ENCODE results near the gene CDKN2B. TPM values are rescaled to one million over a fixed set of nuclear protein-coding genes. Genes with fewer than 3 reads are reported as not detected.

Gene CDKN2B
- total RNA-seq, 2 donors from 2014 or later = 2.5 to 3.9 TPM

DNA sequence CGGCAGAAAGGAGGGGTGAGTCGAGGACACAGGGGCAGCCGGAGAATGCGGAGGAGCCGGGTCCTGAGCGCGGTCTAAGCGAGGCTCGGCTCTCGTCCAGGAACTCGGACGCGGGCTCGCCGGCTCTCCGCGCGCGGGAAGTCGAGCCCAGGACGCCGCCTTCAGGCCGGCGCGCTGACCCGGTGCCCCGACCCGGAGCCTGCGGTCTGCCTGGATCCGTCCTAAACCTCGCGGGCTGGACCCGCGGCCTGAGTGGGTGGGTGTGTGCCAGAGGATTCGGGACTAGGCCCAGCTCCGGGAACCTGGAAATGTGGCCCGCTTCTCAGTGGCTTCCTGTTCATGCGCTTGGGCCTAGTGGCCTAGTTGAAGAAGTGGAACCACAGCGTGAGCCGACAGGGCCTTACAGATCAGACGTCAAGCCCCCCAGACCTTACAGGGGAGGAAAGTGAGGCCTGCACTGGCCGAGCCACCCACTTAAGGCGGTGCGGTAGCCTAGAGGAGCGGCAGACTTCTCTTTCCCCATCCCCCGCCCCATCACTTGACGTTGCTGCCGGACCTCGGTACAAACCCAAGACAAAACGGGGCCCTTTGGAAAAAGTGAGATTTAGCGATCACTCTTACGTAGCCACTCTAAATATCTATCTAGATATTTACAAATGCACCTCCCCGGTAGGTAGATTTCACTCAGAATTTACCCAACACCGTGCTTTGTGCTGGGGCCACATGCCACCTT, 13.3 kb downstream of the CDKN2B start:
- peaks cover 0 to 16% of the 10 kb centered on the region in 2 donors for H3K27me3 ChIP-seq
- peak overlapping the region; percentile 58 to 79 for H3K27ac ChIP-seq
- H3K36me3 ChIP-seq = no peaks in the 10 kb centered on the region
- TF ChIP-seq CTCF (IDR thresholded peaks at IDR 0.05) = peak in 1 of 2 donors; percentile 45
- DNase-seq (ENCODE audit: low spot score) = peak; percentile 59
- H3K4me1 ChIP-seq = peaks cover 0 to 18% of the 10 kb centered on the region in 2 donors
- peak overlapping the region; percentile 64 to 72 for H3K4me3 ChIP-seq
- no peaks in the 10 kb centered on the region for H3K9me3 ChIP-seq

DNA sequence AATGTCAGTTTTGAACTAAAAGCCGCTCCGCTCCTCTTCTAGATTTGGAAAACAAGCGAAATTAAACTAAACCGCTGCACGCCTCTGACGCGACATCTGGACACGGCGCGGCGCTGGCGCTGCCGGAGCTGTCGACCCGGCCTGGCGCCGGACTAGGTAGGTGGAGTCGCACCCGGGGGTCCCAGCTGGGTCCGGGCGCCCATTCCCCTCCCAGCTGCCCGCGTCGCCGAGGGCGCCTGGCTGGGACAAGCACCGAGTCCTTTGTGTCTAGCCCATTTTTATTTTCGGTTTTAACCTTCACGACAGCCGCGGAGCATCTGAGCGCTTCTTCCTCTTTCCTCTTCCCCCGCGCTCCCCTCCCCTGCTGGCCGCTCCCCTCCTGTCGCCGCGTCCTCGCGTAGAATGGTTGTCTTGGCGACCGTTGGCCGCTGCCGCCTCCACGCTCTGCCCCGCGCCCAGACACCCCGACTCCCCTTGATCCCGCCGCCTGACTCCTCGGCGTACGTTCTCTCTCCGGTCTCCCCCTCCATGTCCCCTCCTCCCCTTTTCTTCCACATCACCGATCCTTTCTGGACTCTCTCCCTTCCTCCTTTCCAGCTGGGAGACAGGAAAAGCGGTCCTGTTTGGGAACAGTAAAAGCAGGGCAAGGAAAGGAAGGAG, 14.0 kb downstream of the CDKN2B start:
- Histone ChIP-seq H3K27me3 (peaks cover 0 to 19% of the 10 kb centered on the region in 2 donors), H3K27ac (peak overlapping the region; percentile 58 to 79), H3K4me1 (peaks cover 0 to 18% of the 10 kb centered on the region in 2 donors), H3K4me3 (peak overlapping the region; percentile 64 to 72), H3K36me3 (no peaks in the 10 kb centered on the region), H3K9me3 (no peaks in the 10 kb centered on the region)
- DNase-seq (ENCODE audit: low spot score) = peak; percentile 66
- TF ChIP-seq CTCF (IDR thresholded peaks at IDR 0.05) = no peak

DNA sequence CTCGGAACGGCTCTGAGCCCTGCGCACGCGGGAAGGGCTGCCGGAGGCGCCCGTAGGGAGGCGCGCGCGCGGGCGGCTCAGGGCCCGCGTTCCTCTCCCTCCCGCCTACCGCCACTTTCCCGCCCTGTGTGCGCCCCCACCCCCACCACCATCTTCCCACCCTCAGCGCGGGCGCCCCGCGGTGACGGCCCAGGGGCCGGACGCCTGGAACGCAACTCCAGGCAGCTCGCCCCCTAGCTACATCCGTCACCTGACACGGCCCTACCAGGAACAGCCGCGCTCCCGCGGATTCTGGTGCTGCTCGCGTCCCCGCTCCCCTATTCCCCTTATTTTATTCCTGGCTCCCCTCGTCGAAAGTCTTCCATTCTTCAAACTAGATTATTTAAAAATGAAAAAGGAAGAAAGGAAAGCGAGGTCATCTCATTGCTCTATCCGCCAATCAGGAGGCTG, 14.5 kb downstream of the CDKN2B start, which contains the start of gene CDKN2B-AS1:
Gene CDKN2B-AS1 (plus strand): TSS at position 236 of the 450 bp plus-strand sequence.
- TF ChIP-seq CTCF (IDR thresholded peaks at IDR 0.05) = peak in 1 of 2 donors; percentile 45
- H3K9me3 ChIP-seq = no peaks in the 10 kb centered on the region
- peaks cover 0 to 25% of the 10 kb centered on the region in 2 donors for H3K27me3 ChIP-seq
- peak within 1 kb of the TSS; percentile 58 to 79 for H3K27ac ChIP-seq
- peak within 1 kb of the TSS; percentile 64 to 72 for H3K4me3 ChIP-seq
- no peaks in the 10 kb centered on the region for H3K36me3 ChIP-seq
- peaks cover 0 to 18% of the 10 kb centered on the region in 2 donors for H3K4me1 ChIP-seq
- DNase-seq (ENCODE audit: low spot score) = peak; percentile 59

GRCh38 chr9:21993893-21994555, 15.1 kb downstream of the CDKN2B start, which contains the start of gene CDKN2A:
Gene CDKN2A (minus strand): TSS chr9:21994392.
- H3K27me3 ChIP-seq = peaks cover 0 to 29% of the 10 kb centered on the region in 2 donors
- no peak for TF ChIP-seq CTCF (IDR thresholded peaks at IDR 0.05)
- DNase-seq (ENCODE audit: low spot score) = peak; percentile 58
- peak within 1 kb of the TSS; percentile 64 to 72 for H3K4me3 ChIP-seq
- H3K9me3 ChIP-seq = no peaks in the 10 kb centered on the region
- H3K27ac ChIP-seq = peak within 1 kb of the TSS; percentile 58 to 79
- H3K4me1 ChIP-seq = peaks cover 0 to 18% of the 10 kb centered on the region in 2 donors
- no peaks in the 10 kb centered on the region for H3K36me3 ChIP-seq

- DNase-seq (ENCODE audit: low spot score) = no peak
- no peaks in the 10 kb centered on the region for H3K36me3 ChIP-seq
- no peak overlapping the region for H3K27ac ChIP-seq
- no peak for TF ChIP-seq CTCF (IDR thresholded peaks at IDR 0.05)
- H3K9me3 ChIP-seq = no peaks in the 10 kb centered on the region
- H3K4me1 ChIP-seq = peaks cover 0 to 18% of the 10 kb centered on the region in 2 donors
- peaks cover 0 to 34% of the 10 kb centered on the region in 2 donors for H3K27me3 ChIP-seq
- no peak overlapping the region for H3K4me3 ChIP-seq
Observed at GRCh38 chr9:21993007-21993406, 16.1 kb downstream of the CDKN2B start.

Data from right atrium auricular region (tissue), 2 donors.